A549 (cell line): ENCODE data around the gene TMEM223. TPM values are rescaled to one million over a fixed set of nuclear protein-coding genes. Genes with fewer than 3 reads are reported as not detected.

Experiments
- ATAC-seq, 2 experiments: fragments of 200-7000 bp in 1 of 2; fragments of >200 bp in 1 of 2; cut with Nextera tagmentation in 1 of 2; cut with Tn5 transposase in 1 of 2; 3 replicates each; pipeline versions ENCODE4 v1.8.0 to v1.9.1; 2018 to 2020; ENCODE audit warnings: mild to moderate bottlenecking in 1 of 2, moderate library complexity in 1 of 2
- CTCF ChIA-PET: fragments of 300-600 bp; sonication (Branson Sonifier 250); formaldehyde crosslinking; extraction: SDS; loops from one replicate; lab custom pipeline; 2021; ENCODE audit warnings: antibody characterized with exemption, inconsistent platforms; lab: Yijun Ruan, JAX
- POLR2A ChIA-PET: fragments of 350-600 bp; formaldehyde crosslinking; extraction: SDS; loops from one replicate; lab custom pipeline; 2021; ENCODE audit warnings: antibody characterized with exemption, inconsistent platforms; lab: Yijun Ruan, JAX
- DNase-seq, 2 experiments: peaks; one replicate each; pipeline versions ENCODE4 v3.0.0 to v3.0.0-alpha.2; 2011 to 2016; ENCODE audit warnings: low read depth in 1 of 2, low spot score in 1 of 2
- FAIRE-seq: peaks from 2 replicates; lab custom pipeline; 2011; peaks lifted over from hg19 to GRCh38; lab: Jason Lieb, UNC
- H3K27ac ChIP-seq, 2 experiments: fragments of >200 bp; sonication (Bioruptor Twin); formaldehyde crosslinking; 3 replicates each; pipeline ENCODE4 v1.5.1; 2016 to 2017
- H3K4me1 ChIP-seq: fragments of >200 bp; sonication (Bioruptor Twin); formaldehyde crosslinking; 3 replicates; pipeline ENCODE4 v1.6.1; 2016
- H3K4me2 ChIP-seq: fragments of >200 bp; sonication (Bioruptor Twin); formaldehyde crosslinking; 3 replicates; pipeline ENCODE4 v1.6.1; 2016
- H3K4me3 ChIP-seq: fragments of >200 bp; sonication (Bioruptor Twin); formaldehyde crosslinking; 3 replicates; pipeline ENCODE4 v1.5.1; 2016
- H3K9me3 ChIP-seq: fragments of >200 bp; sonication (Bioruptor Twin); formaldehyde crosslinking; 3 replicates; pipeline ENCODE4 v1.6.1; 2016
- CHD2 ChIP-seq: fragments of 150-350 bp; IDR thresholded peaks from 2 replicates; pipeline ENCODE4 v1.6.1; 2014; ENCODE audit warnings: low read length; ENCODE audit not compliant: partially characterized antibody
- CTCF ChIP-seq: fragments of >200 bp; sonication (Bioruptor Twin); formaldehyde crosslinking; IDR thresholded peaks from 3 replicates; pipeline ENCODE4 v1.5.1; 2016
- ESRRA ChIP-seq: fragments of 150-350 bp; IDR thresholded peaks from 2 replicates; pipeline ENCODE4 v1.6.1; 2014; ENCODE audit warnings: mild to moderate bottlenecking, low read length, borderline replicate concordance
- HOXB13 ChIP-seq: fragments of 250-450 bp; sonication (Bioruptor Pico); IDR thresholded peaks from 2 replicates; pipeline ENCODE4 v1.5.0; 2020; ENCODE audit warnings: low read depth, mild to moderate bottlenecking, moderate library complexity
- POLR2A ChIP-seq: IDR thresholded peaks from 2 replicates; pipeline ENCODE4 v1.6.1; 2012; ENCODE audit warnings: mild to moderate bottlenecking, low read length
- POLR2AphosphoS2 ChIP-seq: conservative IDR thresholded peaks from 2 replicates; pipeline ENCODE4 v1.6.1; 2012; ENCODE audit warnings: low read length, improper control_type of control experiment, inconsistent platforms
- WGBS: methylation state at CpG from one replicate; pipeline ENCODE4 v1.1.6; 2017; ENCODE audit errors: missing lambda C conversion rate; 5-methylcytosine and 5-hydroxymethylcytosine counted together
- polyA plus RNA-seq, 4 experiments: library from polyadenylated mRNA; depleted of rRNA in 3 of 4; stranded (reverse); fragments of >200 nt; fragmentation: RNase III in 1 of 4; extraction: RNeasy Plus Mini Kit Qiagen cat#74134 plus additional on column Dnase treatment in 1 of 4; gene quantifications; 2 replicates in 3 of 4; 3 replicates in 1 of 4; pipeline ENCODE4 v1.2.3, GENCODE V29; 2011 to 2017
- small RNA-seq, 6 experiments: library from RNA; depleted of rRNA; stranded (forward); fragments of <200 nt; gene quantifications; one replicate each; pipeline ENCODE3, GENCODE V24; 2012

TMEM223 gene
- polyA plus RNA-seq, 2 of the 4 experiments (the other 2 are of a cell fraction), result 23.5 to 26.5 TPM

GRCh38 chr11:62747475-62748160 lies 44.2 kb downstream of the TMEM223 start:
- WGBS, result 88% methylated on average over 9 of the region's 9 CpGs
- no peaks in the 10 kb centered on the region for H3K9me3 ChIP-seq
- TF ChIP-seq HOXB13 (CRISPR knock-in tag), result no peak
- no peak for TF ChIP-seq ESRRA
- TF ChIP-seq CHD2, result no peak
- TF ChIP-seq POLR2A, result no peak
- no peak for TF ChIP-seq CTCF
- no peak for TF ChIP-seq POLR2AphosphoS2
- POLR2A ChIA-PET, result interaction anchor here (1.6 to 2.1 kb wide), 2 partner anchors 14 to 20 kb away, joined by 7 read pairs; partner anchors contain the start of genes HNRNPUL2, POLR2G and TTC9C
- DNase-seq (no peak), FAIRE-seq (no peak), ATAC-seq (no peak)
- CTCF ChIA-PET, result interaction anchor here (1.5 kb wide), 1 partner anchor 38 kb away, joined by 8 read pairs; no protein-coding TSS in a partner anchor
- no peak overlapping the region for H3K4me3 ChIP-seq
- no peaks in the 10 kb centered on the region for H3K4me1 ChIP-seq
- H3K27ac ChIP-seq, result no peak overlapping the region
- no peak overlapping the region for H3K4me2 ChIP-seq

Small RNA genes within 50 kb of the gene (small RNA-seq; reads per million reads assigned to genes)
- gene MIR6514 (0 to 1.4 (median 0.13) reads per million in 6 experiments), gene RNU6-118P (0 reads per million in 6 experiments)

Other genes with a start within 250 kb of the TMEM223 start
Only the 30 nearest of the 31 such genes appear.
- gene EEF1G, start 218.1 kb downstream of the TMEM223 start, polyA plus RNA-seq (2011; rRNA removed), result 1,728 and 1,795 TPM in 2 replicates
- gene EEF1G, start 218.1 kb downstream of the TMEM223 start, polyA plus RNA-seq (2017; fragmentation: RNase III; extraction: RNeasy Plus Mini Kit Qiagen cat#74134 plus additional on column Dnase treatment), result 1,570 to 1,588 TPM (median 1,580 TPM) in 3 replicates
- 12.9 and 15.5 TPM in 2 replicates for gene TUT1, start 200.5 kb downstream of the TMEM223 start, polyA plus RNA-seq (2011; rRNA removed)
- 9.9 to 11.7 TPM (median 11.1 TPM) in 3 replicates for gene TUT1, start 200.5 kb downstream of the TMEM223 start, polyA plus RNA-seq (2017; fragmentation: RNase III; extraction: RNeasy Plus Mini Kit Qiagen cat#74134 plus additional on column Dnase treatment)
- 21.8 and 44.3 TPM in 2 replicates for gene MTA2, start 190.1 kb downstream of the TMEM223 start, polyA plus RNA-seq (2011; rRNA removed)
- gene MTA2, start 190.1 kb downstream of the TMEM223 start, polyA plus RNA-seq (2017; fragmentation: RNase III; extraction: RNeasy Plus Mini Kit Qiagen cat#74134 plus additional on column Dnase treatment), result 79.3 to 85.0 TPM (median 84.5 TPM) in 3 replicates
- 15.2 and 19.7 TPM in 2 replicates for gene EML3, start 179.2 kb downstream of the TMEM223 start, polyA plus RNA-seq (2011; rRNA removed)
- 21.4 to 28.0 TPM (median 27.2 TPM) in 3 replicates for gene EML3, start 179.2 kb downstream of the TMEM223 start, polyA plus RNA-seq (2017; fragmentation: RNase III; extraction: RNeasy Plus Mini Kit Qiagen cat#74134 plus additional on column Dnase treatment)
- gene ROM1, start 178.7 kb downstream of the TMEM223 start, polyA plus RNA-seq (2011; rRNA removed), result 0.92 and 1.6 TPM in 2 replicates
- gene ROM1, start 178.7 kb downstream of the TMEM223 start, polyA plus RNA-seq (2017; fragmentation: RNase III; extraction: RNeasy Plus Mini Kit Qiagen cat#74134 plus additional on column Dnase treatment), result 2.8 to 3.7 TPM (median 3.2 TPM) in 3 replicates
- gene B3GAT3, start 170.0 kb downstream of the TMEM223 start, polyA plus RNA-seq (2011; rRNA removed), result 19.0 and 20.5 TPM in 2 replicates
- gene B3GAT3, start 170.0 kb downstream of the TMEM223 start, polyA plus RNA-seq (2017; fragmentation: RNase III; extraction: RNeasy Plus Mini Kit Qiagen cat#74134 plus additional on column Dnase treatment), result 38.1 to 41.0 TPM (median 40.9 TPM) in 3 replicates
- gene GANAB, start 145.4 kb downstream of the TMEM223 start, polyA plus RNA-seq (2011; rRNA removed), result 215 and 308 TPM in 2 replicates
- gene GANAB, start 145.4 kb downstream of the TMEM223 start, polyA plus RNA-seq (2017; fragmentation: RNase III; extraction: RNeasy Plus Mini Kit Qiagen cat#74134 plus additional on column Dnase treatment), result 206 to 220 TPM (median 214 TPM) in 3 replicates
- 9.7 and 12.3 TPM in 2 replicates for gene INTS5, start 138.7 kb downstream of the TMEM223 start, polyA plus RNA-seq (2011; rRNA removed)
- gene INTS5, start 138.7 kb downstream of the TMEM223 start, polyA plus RNA-seq (2017; fragmentation: RNase III; extraction: RNeasy Plus Mini Kit Qiagen cat#74134 plus additional on column Dnase treatment), result 11.2 to 11.8 TPM (median 11.3 TPM) in 3 replicates
- 89.1 and 91.7 TPM in 2 replicates for gene C11orf98, start 126.8 kb downstream of the TMEM223 start, polyA plus RNA-seq (2011; rRNA removed)
- 128 to 161 TPM (median 140 TPM) in 3 replicates for gene C11orf98, start 126.8 kb downstream of the TMEM223 start, polyA plus RNA-seq (2017; fragmentation: RNase III; extraction: RNeasy Plus Mini Kit Qiagen cat#74134 plus additional on column Dnase treatment)
- 5.4 and 5.7 TPM in 2 replicates for gene CSKMT, start 126.7 kb downstream of the TMEM223 start, polyA plus RNA-seq (2011; rRNA removed)
- 12.9 to 18.2 TPM (median 14.3 TPM) in 3 replicates for gene CSKMT, start 126.7 kb downstream of the TMEM223 start, polyA plus RNA-seq (2017; fragmentation: RNase III; extraction: RNeasy Plus Mini Kit Qiagen cat#74134 plus additional on column Dnase treatment)
- 13.9 and 20.2 TPM in 2 replicates for gene UQCC3, start 120.3 kb downstream of the TMEM223 start, polyA plus RNA-seq (2011; rRNA removed)
- 27.8 to 31.1 TPM (median 28.7 TPM) in 3 replicates for gene UQCC3, start 120.3 kb downstream of the TMEM223 start, polyA plus RNA-seq (2017; fragmentation: RNase III; extraction: RNeasy Plus Mini Kit Qiagen cat#74134 plus additional on column Dnase treatment)
- 4.1 and 5.3 TPM in 2 replicates for gene LBHD1, start 119.7 kb downstream of the TMEM223 start, polyA plus RNA-seq (2011; rRNA removed)
- 4.9 to 8.3 TPM (median 6.8 TPM) in 3 replicates for gene LBHD1, start 119.7 kb downstream of the TMEM223 start, polyA plus RNA-seq (2017; fragmentation: RNase III; extraction: RNeasy Plus Mini Kit Qiagen cat#74134 plus additional on column Dnase treatment)
- gene UBXN1, start 112.9 kb downstream of the TMEM223 start, polyA plus RNA-seq (2011; rRNA removed), result 56.8 and 120 TPM in 2 replicates
- 110 to 117 TPM (median 117 TPM) in 3 replicates for gene UBXN1, start 112.9 kb downstream of the TMEM223 start, polyA plus RNA-seq (2017; fragmentation: RNase III; extraction: RNeasy Plus Mini Kit Qiagen cat#74134 plus additional on column Dnase treatment)
- gene LRRN4CL, start 102.5 kb downstream of the TMEM223 start, polyA plus RNA-seq (2011; rRNA removed), result 0.03 and 0.04 TPM in 2 replicates
- gene LRRN4CL, start 102.5 kb downstream of the TMEM223 start, polyA plus RNA-seq (2017; fragmentation: RNase III; extraction: RNeasy Plus Mini Kit Qiagen cat#74134 plus additional on column Dnase treatment), result 0.03 to 0.08 TPM (median 0.08 TPM) in 3 replicates
- 63.9 and 101 TPM in 2 replicates for gene BSCL2, start 84.6 kb downstream of the TMEM223 start, polyA plus RNA-seq (2011; rRNA removed)
- gene BSCL2, start 84.6 kb downstream of the TMEM223 start, polyA plus RNA-seq (2017; fragmentation: RNase III; extraction: RNeasy Plus Mini Kit Qiagen cat#74134 plus additional on column Dnase treatment), result 63.0 to 72.4 TPM (median 64.5 TPM) in 3 replicates
- gene GNG3, start 84.3 kb downstream of the TMEM223 start, polyA plus RNA-seq (2011; rRNA removed), result not detected in 2 replicates
- gene GNG3, start 84.3 kb downstream of the TMEM223 start, polyA plus RNA-seq (2017; fragmentation: RNase III; extraction: RNeasy Plus Mini Kit Qiagen cat#74134 plus additional on column Dnase treatment), result 0.15 TPM in 1 of 3 replicates, not detected in the others
- 31.4 and 31.6 TPM in 2 replicates for gene HNRNPUL2, start 64.5 kb downstream of the TMEM223 start, polyA plus RNA-seq (2011; rRNA removed)
- gene HNRNPUL2, start 64.5 kb downstream of the TMEM223 start, polyA plus RNA-seq (2017; fragmentation: RNase III; extraction: RNeasy Plus Mini Kit Qiagen cat#74134 plus additional on column Dnase treatment), result 71.3 to 79.5 TPM (median 74.4 TPM) in 3 replicates
- gene TTC9C, start 63.5 kb downstream of the TMEM223 start, polyA plus RNA-seq (2011; rRNA removed), result 42.6 and 44.0 TPM in 2 replicates
- 32.6 to 34.1 TPM (median 33.5 TPM) in 3 replicates for gene TTC9C, start 63.5 kb downstream of the TMEM223 start, polyA plus RNA-seq (2017; fragmentation: RNase III; extraction: RNeasy Plus Mini Kit Qiagen cat#74134 plus additional on column Dnase treatment)
- 3.0 and 3.1 TPM in 2 replicates for gene ZBTB3, start 37.8 kb downstream of the TMEM223 start, polyA plus RNA-seq (2011; rRNA removed)
- gene ZBTB3, start 37.8 kb downstream of the TMEM223 start, polyA plus RNA-seq (2017; fragmentation: RNase III; extraction: RNeasy Plus Mini Kit Qiagen cat#74134 plus additional on column Dnase treatment), result 1.4 to 2.2 TPM (median 2.0 TPM) in 3 replicates
- gene POLR2G, start 30.4 kb downstream of the TMEM223 start, polyA plus RNA-seq (2011; rRNA removed), result 308 and 324 TPM in 2 replicates
- gene POLR2G, start 30.4 kb downstream of the TMEM223 start, polyA plus RNA-seq (2017; fragmentation: RNase III; extraction: RNeasy Plus Mini Kit Qiagen cat#74134 plus additional on column Dnase treatment), result 186 to 199 TPM (median 188 TPM) in 3 replicates
- 14.0 and 17.5 TPM in 2 replicates for gene TAF6L, start 20.6 kb downstream of the TMEM223 start, polyA plus RNA-seq (2011; rRNA removed)
- 20.8 to 23.5 TPM (median 22.7 TPM) in 3 replicates for gene TAF6L, start 20.6 kb downstream of the TMEM223 start, polyA plus RNA-seq (2017; fragmentation: RNase III; extraction: RNeasy Plus Mini Kit Qiagen cat#74134 plus additional on column Dnase treatment)
- 64.7 and 105 TPM in 2 replicates for gene TMEM179B, start 4.6 kb downstream of the TMEM223 start, polyA plus RNA-seq (2011; rRNA removed)
- 57.6 to 64.4 TPM (median 62.8 TPM) in 3 replicates for gene TMEM179B, start 4.6 kb downstream of the TMEM223 start, polyA plus RNA-seq (2017; fragmentation: RNase III; extraction: RNeasy Plus Mini Kit Qiagen cat#74134 plus additional on column Dnase treatment)
- 35.5 and 50.7 TPM in 2 replicates for gene NXF1, start 13.4 kb upstream of the TMEM223 start, polyA plus RNA-seq (2011; rRNA removed)
- 46.6 to 47.7 TPM (median 46.9 TPM) in 3 replicates for gene NXF1, start 13.4 kb upstream of the TMEM223 start, polyA plus RNA-seq (2017; fragmentation: RNase III; extraction: RNeasy Plus Mini Kit Qiagen cat#74134 plus additional on column Dnase treatment)
- gene STX5, start 40.0 kb upstream of the TMEM223 start, polyA plus RNA-seq (2011; rRNA removed), result 30.3 and 32.3 TPM in 2 replicates
- 16.8 to 21.0 TPM (median 19.5 TPM) in 3 replicates for gene STX5, start 40.0 kb upstream of the TMEM223 start, polyA plus RNA-seq (2017; fragmentation: RNase III; extraction: RNeasy Plus Mini Kit Qiagen cat#74134 plus additional on column Dnase treatment)
- gene TEX54, start 40.8 kb upstream of the TMEM223 start, polyA plus RNA-seq (2011; rRNA removed), result not detected in 2 replicates
- not detected in 3 replicates for gene TEX54, start 40.8 kb upstream of the TMEM223 start, polyA plus RNA-seq (2017; fragmentation: RNase III; extraction: RNeasy Plus Mini Kit Qiagen cat#74134 plus additional on column Dnase treatment)
- gene WDR74, start 47.6 kb upstream of the TMEM223 start, polyA plus RNA-seq (2011; rRNA removed), result 47.6 and 52.9 TPM in 2 replicates
- 88.9 to 100 TPM (median 90.6 TPM) in 3 replicates for gene WDR74, start 47.6 kb upstream of the TMEM223 start, polyA plus RNA-seq (2017; fragmentation: RNase III; extraction: RNeasy Plus Mini Kit Qiagen cat#74134 plus additional on column Dnase treatment)
- gene SLC3A2, start 88.9 kb upstream of the TMEM223 start, polyA plus RNA-seq (2011; rRNA removed), result 1,064 and 1,133 TPM in 2 replicates
- 906 to 1,102 TPM (median 1,007 TPM) in 3 replicates for gene SLC3A2, start 88.9 kb upstream of the TMEM223 start, polyA plus RNA-seq (2017; fragmentation: RNase III; extraction: RNeasy Plus Mini Kit Qiagen cat#74134 plus additional on column Dnase treatment)
- not detected in 2 replicates for gene CHRM1, start 129.4 kb upstream of the TMEM223 start, polyA plus RNA-seq (2011; rRNA removed)
- not detected in 3 replicates for gene CHRM1, start 129.4 kb upstream of the TMEM223 start, polyA plus RNA-seq (2017; fragmentation: RNase III; extraction: RNeasy Plus Mini Kit Qiagen cat#74134 plus additional on column Dnase treatment)
- not detected in 2 replicates for gene SLC22A6, start 193.0 kb upstream of the TMEM223 start, polyA plus RNA-seq (2011; rRNA removed)
- gene SLC22A6, start 193.0 kb upstream of the TMEM223 start, polyA plus RNA-seq (2017; fragmentation: RNase III; extraction: RNeasy Plus Mini Kit Qiagen cat#74134 plus additional on column Dnase treatment), result not detected in 3 replicates
- not detected in 2 replicates for gene SLC22A8, start 223.8 kb upstream of the TMEM223 start, polyA plus RNA-seq (2011; rRNA removed)
- gene SLC22A8, start 223.8 kb upstream of the TMEM223 start, polyA plus RNA-seq (2017; fragmentation: RNase III; extraction: RNeasy Plus Mini Kit Qiagen cat#74134 plus additional on column Dnase treatment), result not detected in 3 replicates